ENCODE results near the gene KSR2. TPM values are rescaled to one million over a fixed set of nuclear protein-coding genes. Genes with fewer than 3 reads are reported as not detected.

The KSR2 gene
- total RNA-seq, 1 experiment from 2014 or later: 1.3 TPM

DNA sequence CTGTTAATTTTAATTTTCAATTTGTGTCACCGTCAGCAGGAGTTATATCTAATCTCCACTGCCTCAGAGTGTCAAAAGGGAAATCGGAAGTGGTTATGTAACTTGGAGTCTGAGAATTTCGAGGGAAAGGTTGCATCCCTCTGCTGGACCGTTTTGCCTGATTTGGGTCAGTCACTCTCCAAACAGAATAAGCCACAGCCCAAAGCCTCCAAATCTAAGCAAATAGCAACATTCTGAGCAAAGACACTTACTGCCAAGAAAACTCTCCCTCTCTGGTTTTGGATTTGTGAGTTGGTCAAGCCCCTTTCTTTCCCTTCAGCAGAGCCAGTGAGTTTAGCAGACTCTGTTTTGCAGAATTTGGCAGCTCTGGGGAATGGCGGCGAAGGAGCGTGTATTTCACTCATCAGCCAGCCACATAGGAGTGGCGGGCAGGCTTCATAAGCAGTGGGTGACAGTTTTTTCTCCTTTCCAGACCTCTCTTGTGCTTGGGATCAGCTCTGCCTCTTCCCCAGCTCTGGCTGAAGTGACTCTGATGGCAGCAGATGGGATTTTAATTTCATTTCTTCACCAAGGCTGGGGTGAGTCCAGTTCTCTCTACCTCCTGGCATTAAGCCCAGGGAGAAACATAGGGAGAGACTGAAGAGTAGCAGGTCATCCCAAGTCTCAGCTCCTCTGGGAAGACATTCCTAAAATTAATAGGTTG, 388.6 kb downstream of the KSR2 start:
- Histone ChIP-seq H4K5ac (ENCODE audit: insufficient read length, low read depth, low read length) (no peak overlapping the region), H3K4me1 (ENCODE audit: insufficient read depth, low read length) (peaks cover 9% of the 10 kb centered on the region; the same call in 1 of the 2 replicates), H3K14ac (ENCODE audit: insufficient read depth, low read length) (no peak overlapping the region), H4K8ac (replicated peaks; ENCODE audit: insufficient read length, low read depth, low read length) (no peak overlapping the region), H3K4ac (ENCODE audit: low read depth, low read length) (no peak overlapping the region), H3K27me3 (ENCODE audit: insufficient read depth, low read length) (no peaks in the 10 kb centered on the region), H3K79me1 (ENCODE audit: insufficient read depth, low read depth, low read length, poor library complexity, severe bottlenecking) (no peaks in the 10 kb centered on the region), H3T11ph (ENCODE audit: low read length) (no peak overlapping the region), H2AFZ (ENCODE audit: low read length) (no peak overlapping the region), H4K91ac (ENCODE audit: insufficient read length, low read depth, low read length) (no peak overlapping the region), H3K23me2 (ENCODE audit: insufficient read length, low read depth, low read length, poor library complexity, severe bottlenecking) (no peaks in the 10 kb centered on the region), H3K27ac (ENCODE audit: insufficient read length, low read depth, low read length) (no peak overlapping the region), H3K9ac (ENCODE audit: extremely low read depth, insufficient read length, low read length) (no peak overlapping the region), H3K4me2 (ENCODE audit: insufficient read depth, insufficient read length, low read length) (no peak overlapping the region), H3K18ac (ENCODE audit: insufficient read length, low read depth, low read length) (no peak overlapping the region), H3K9me3 (ENCODE audit: control insufficient read depth, low read depth, low read length) (no peaks in the 10 kb centered on the region), H2BK5ac (ENCODE audit: insufficient read length, low read length) (no peak overlapping the region), H4K20me1 (ENCODE audit: control insufficient read depth, insufficient read depth, insufficient read length) (no peaks in the 10 kb centered on the region), H2BK120ac (ENCODE audit: low read depth, low read length, poor library complexity, severe bottlenecking) (no peak overlapping the region), H3K23ac (ENCODE audit: insufficient read length, low read depth, low read length) (no peak overlapping the region), H2BK12ac (ENCODE audit: insufficient read length, low read depth, low read length) (no peak overlapping the region), H3K79me2 (ENCODE audit: insufficient read depth, low read length) (no peaks in the 10 kb centered on the region), H2BK20ac (ENCODE audit: low read depth, low read length, poor library complexity, severe bottlenecking) (no peak overlapping the region), H2AK5ac (ENCODE audit: insufficient read length, low read length) (no peak overlapping the region), H2BK15ac (ENCODE audit: low read depth, low read length) (no peak overlapping the region), H3K56ac (ENCODE audit: insufficient read length, low read depth, low read length) (no peak overlapping the region)
- Mint-ChIP-seq H3K9me3 (no peaks in the 10 kb centered on the region), H3K27ac (peak overlapping the region in 1 of 3 experiments; percentile 28; a peak in 1 of 7 replicates), H3K4me3 (no peak overlapping the region), H3K27me3 (ENCODE audit: low read depth) (no peaks in the 10 kb centered on the region; the same call in 1 of the 2 replicates), H3K36me3 (ENCODE audit: insufficient read depth in 1 of 3, low read depth in 3 of 3) (no peaks in the 10 kb centered on the region), H3K4me1 (peaks cover 34 to 38% of the 10 kb centered on the region in 2 experiments)
- WGBS (ENCODE audit: extremely low coverage, insufficient read length, low lambda C conversion rate): no CpG with 5 or more reads among the region's 8 CpGs
- TF ChIP-seq, protein P1, sequence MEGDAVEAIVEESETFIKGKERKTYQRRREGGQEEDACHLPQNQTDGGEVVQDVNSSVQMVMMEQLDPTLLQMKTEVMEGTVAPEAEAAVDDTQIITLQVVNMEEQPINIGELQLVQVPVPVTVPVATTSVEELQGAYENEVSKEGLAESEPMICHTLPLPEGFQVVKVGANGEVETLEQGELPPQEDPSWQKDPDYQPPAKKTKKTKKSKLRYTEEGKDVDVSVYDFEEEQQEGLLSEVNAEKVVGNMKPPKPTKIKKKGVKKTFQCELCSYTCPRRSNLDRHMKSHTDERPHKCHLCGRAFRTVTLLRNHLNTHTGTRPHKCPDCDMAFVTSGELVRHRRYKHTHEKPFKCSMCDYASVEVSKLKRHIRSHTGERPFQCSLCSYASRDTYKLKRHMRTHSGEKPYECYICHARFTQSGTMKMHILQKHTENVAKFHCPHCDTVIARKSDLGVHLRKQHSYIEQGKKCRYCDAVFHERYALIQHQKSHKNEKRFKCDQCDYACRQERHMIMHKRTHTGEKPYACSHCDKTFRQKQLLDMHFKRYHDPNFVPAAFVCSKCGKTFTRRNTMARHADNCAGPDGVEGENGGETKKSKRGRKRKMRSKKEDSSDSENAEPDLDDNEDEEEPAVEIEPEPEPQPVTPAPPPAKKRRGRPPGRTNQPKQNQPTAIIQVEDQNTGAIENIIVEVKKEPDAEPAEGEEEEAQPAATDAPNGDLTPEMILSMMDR (conservative IDR thresholded peaks at IDR 0.05): no peak
- no peak for DNase-seq

Measured in H9 (cell line).